Aorta (tissue), 5 donors: ENCODE data around the gene RGS6. TPM values are rescaled to one million over a fixed set of nuclear protein-coding genes. Genes with fewer than 3 reads are reported as not detected.

Source experiments
- ATAC-seq: fragments of 200-7000 bp; cut with Tn5 transposase; one replicate; pipeline ENCODE4 v1.9.1; 2022; ENCODE audit warnings: moderate library complexity; ENCODE audit not compliant: low FRiP score
- DNase-seq, 2 donors: peaks; one replicate each; pipeline ENCODE4 v3.0.0-alpha.2; 2020
- H3K27ac ChIP-seq, 2 donors: one replicate each; pipeline ENCODE4 v1.5.1; 2013; ENCODE audit warnings: low read length in 2 of 2, mild to moderate bottlenecking in 2 of 2, moderate library complexity in 2 of 2, control low read depth in 1 of 2, inconsistent platforms in 1 of 2, low read depth in 1 of 2
- H3K27me3 ChIP-seq, 2 donors: one replicate each; pipeline ENCODE4 v1.6.1; 2013; ENCODE audit warnings: control low read depth in 1 of 2, low read length in 1 of 2, mild to moderate bottlenecking in 1 of 2, moderate library complexity in 1 of 2; ENCODE audit not compliant: insufficient read depth in 2 of 2, control insufficient read depth in 1 of 2
- H3K36me3 ChIP-seq, 2 donors: one replicate each; pipeline ENCODE4 v1.6.1; 2013; ENCODE audit warnings: control low read depth in 1 of 2, low read length in 1 of 2, mild to moderate bottlenecking in 1 of 2; ENCODE audit not compliant: insufficient read depth in 2 of 2, control insufficient read depth in 1 of 2
- H3K4me1 ChIP-seq, 2 donors: one replicate each; pipeline ENCODE4 v1.6.1; 2013; ENCODE audit warnings: low read length in 2 of 2, control low read depth in 1 of 2, mild to moderate bottlenecking in 1 of 2, moderate library complexity in 1 of 2; ENCODE audit not compliant: insufficient read depth in 2 of 2, control insufficient read depth in 1 of 2
- H3K4me3 ChIP-seq, 2 donors: one replicate each; pipeline ENCODE4 v1.5.1; 2013; ENCODE audit warnings: low read length in 2 of 2, control low read depth in 1 of 2, mild to moderate bottlenecking in 1 of 2
- H3K9me3 ChIP-seq: one replicate; pipeline ENCODE4 v1.6.1; 2013; ENCODE audit warnings: mild to moderate bottlenecking, low read length; ENCODE audit not compliant: control insufficient read depth
- WGBS, 2 donors: extraction: QIAGEN DNeasy Blood & Tissue Kit; methylation state at CpG; one replicate each; pipeline ENCODE4 v1.1.7; 2013; 5-methylcytosine and 5-hydroxymethylcytosine counted together
- intact Hi-C, 2 donors: fragments of 100-400 bp; cut with DNase I; formaldehyde crosslinking; loops; one replicate each; pipeline versions ENCODE4 v1.14.2 to v1.15.0; 2022
- polyA plus RNA-seq, 2 donors: library from polyadenylated mRNA; stranded (reverse); fragments of 200-250 nt; gene quantifications; one replicate each; pipeline ENCODE4 v1.2.3, GENCODE V29; 2013
- total RNA-seq, 2 donors: library from RNA; stranded (reverse); fragmentation: NEBNext Ultra II Directional; extraction: Animal tissue kit (Norgen Biotek cat#: 25700); gene quantifications; one replicate each; pipeline ENCODE4 v1.2.1, GENCODE V29; 2021
- donor health status: healthy with polysubstance abuse.
- donor health status: Bipolar disorder and iron deficiency.
- donor health status: DM: no; HTN: no; CAD: no.
- donor health status: DM: no; HTN: no; CAD: no.
- donor health status: DM: yes; HTN: yes; CAD: no.

The RGS6 gene
- total and polyA plus RNA-seq, 4 donors: 0.05 to 2.0 (median 1.8) TPM; not detected in 1

- ATAC-seq: no peak
- Histone ChIP-seq H3K27ac (no peak overlapping the region), H3K4me3 (no peak overlapping the region), H3K27me3 (no peaks in the 10 kb centered on the region), H3K4me1 (no peaks in the 10 kb centered on the region), H3K9me3 (no peaks in the 10 kb centered on the region), H3K36me3 (no peaks in the 10 kb centered on the region)
- WGBS, 2 donors: 28 to 32% methylated on average over 5 of the region's 5 CpGs
- intact Hi-C loops: no loop called here
- DNase-seq: no peak
Observed at GRCh38 chr14:71959055-71959454, 26.8 kb downstream of the RGS6 start.

GRCh38 chr14:71960494-71961353 lies 28.5 kb downstream of the RGS6 start:
- WGBS, 2 donors: 90% methylated on average over 8 of the region's 8 CpGs
- DNase-seq (no peak), ATAC-seq (no peak)
- Histone ChIP-seq H3K27me3 (no peaks in the 10 kb centered on the region), H3K4me1 (no peaks in the 10 kb centered on the region), H3K4me3 (no peak overlapping the region), H3K27ac (no peak overlapping the region), H3K9me3 (no peaks in the 10 kb centered on the region), H3K36me3 (no peaks in the 10 kb centered on the region)
- intact Hi-C loops: no loop called here

GRCh38 chr14:71961972-71962371 lies 29.7 kb downstream of the RGS6 start:
- intact Hi-C loops: no loop called here

GRCh38 chr14:71964716-71965115 lies 32.5 kb downstream of the RGS6 start:
- intact Hi-C loops: no loop called here
- Histone ChIP-seq H3K36me3 (no peaks in the 10 kb centered on the region), H3K4me3 (no peak overlapping the region), H3K9me3 (no peaks in the 10 kb centered on the region), H3K4me1 (no peaks in the 10 kb centered on the region), H3K27me3 (no peaks in the 10 kb centered on the region), H3K27ac (no peak overlapping the region)
- WGBS, 2 donors: 62 to 81% methylated on average over 7 of the region's 7 CpGs
- ATAC-seq: no peak
- no peak for DNase-seq

More at GRCh38 chr14:71961972-71962371, 29.7 kb downstream of the RGS6 start:
- Histone ChIP-seq H3K27ac (no peak overlapping the region), H3K27me3 (no peaks in the 10 kb centered on the region), H3K36me3 (no peaks in the 10 kb centered on the region), H3K4me3 (no peak overlapping the region), H3K4me1 (no peaks in the 10 kb centered on the region), H3K9me3 (no peaks in the 10 kb centered on the region)
- DNase-seq (no peak), ATAC-seq (no peak)
- WGBS, 2 donors: 21 to 24% methylated on average over 4 of the region's 4 CpGs

GRCh38 chr14:71966528-71966927 lies 34.3 kb downstream of the RGS6 start:
- no peaks in the 10 kb centered on the region for H3K27me3 ChIP-seq
- no peaks in the 10 kb centered on the region for H3K36me3 ChIP-seq
- intact Hi-C loops: no loop called here
- DNase-seq (no peak), ATAC-seq (no peak)
- no peaks in the 10 kb centered on the region for H3K4me1 ChIP-seq
- H3K9me3 ChIP-seq: no peaks in the 10 kb centered on the region
- no peak overlapping the region for H3K4me3 ChIP-seq
- no peak overlapping the region for H3K27ac ChIP-seq
- WGBS, 2 donors: 80 to 82% methylated on average over 2 of the region's 2 CpGs

- DNase-seq (no peak), ATAC-seq (no peak)
- H3K27ac ChIP-seq: no peak overlapping the region
- intact Hi-C loops: no loop called here
- no peaks in the 10 kb centered on the region for H3K27me3 ChIP-seq
- H3K4me1 ChIP-seq: no peaks in the 10 kb centered on the region
- H3K4me3 ChIP-seq: no peak overlapping the region
- H3K9me3 ChIP-seq: no peaks in the 10 kb centered on the region
- 79 to 83% methylated on average over 1 of the region's 1 CpG for WGBS, 2 donors
- no peaks in the 10 kb centered on the region for H3K36me3 ChIP-seq
Observed at GRCh38 chr14:71967704-71968103, 35.5 kb downstream of the RGS6 start.

- no peak overlapping the region for H3K4me3 ChIP-seq
- no peaks in the 10 kb centered on the region for H3K9me3 ChIP-seq
- 46 to 59% methylated on average over 3 of the region's 3 CpGs for WGBS, 2 donors
- intact Hi-C loops: no loop called here
- H3K36me3 ChIP-seq: no peaks in the 10 kb centered on the region
- H3K27ac ChIP-seq: no peak overlapping the region
- ATAC-seq (no peak), DNase-seq (no peak)
- H3K4me1 ChIP-seq: no peaks in the 10 kb centered on the region
- no peaks in the 10 kb centered on the region for H3K27me3 ChIP-seq
Observed at GRCh38 chr14:71970272-71970671, 38.0 kb downstream of the RGS6 start.

- Histone ChIP-seq H3K4me1 (peaks cover 0 to 1% of the 10 kb centered on the region in 2 donors), H3K27ac (no peak overlapping the region), H3K4me3 (no peak overlapping the region), H3K36me3 (no peaks in the 10 kb centered on the region), H3K9me3 (no peaks in the 10 kb centered on the region), H3K27me3 (no peaks in the 10 kb centered on the region)
- intact Hi-C loops: no loop called here
- DNase-seq (no peak), ATAC-seq (no peak)
- WGBS, 2 donors: 7 to 8% methylated on average over 3 of the region's 3 CpGs
Observed at GRCh38 chr14:71985538-71986189, 53.4 kb downstream of the RGS6 start.

GRCh38 chr14:71988476-71988875 lies 56.2 kb downstream of the RGS6 start:
- no peaks in the 10 kb centered on the region for H3K9me3 ChIP-seq
- no peaks in the 10 kb centered on the region for H3K27me3 ChIP-seq
- no peak overlapping the region for H3K27ac ChIP-seq
- 78 to 88% methylated on average over 5 of the region's 5 CpGs for WGBS, 2 donors
- DNase-seq: no peak
- no peak for ATAC-seq
- intact Hi-C loops: no loop called here
- no peaks in the 10 kb centered on the region for H3K36me3 ChIP-seq
- no peak overlapping the region for H3K4me3 ChIP-seq
- peaks cover 0 to 1% of the 10 kb centered on the region in 2 donors for H3K4me1 ChIP-seq
